Activated naive CD4-positive, alpha-beta T cell treated with anti-CD3 and anti-CD28 coated beads, Interleukin-2, amount 10 ng/mL, durations not matched to agents 7 days and 5 days (primary cell): ENCODE results near the gene NAPEPLD.
"Not testable (repeated sequence)": the region's sequence is repeated elsewhere in the genome, so short reads cannot be mapped to it uniquely, and the experiment has no call there.

Source experiments
- CTCF ChIA-PET: fragments of 350-600 bp; sonication (Branson Sonifier 250); formaldehyde crosslinking; loops from one replicate; lab custom pipeline; 2021; ENCODE audit warnings: antibody characterized with exemption; lab: Charles Lee
- DNase-seq: peaks from one replicate; pipeline ENCODE4 v3.0.0-alpha.2; 2020
- H3K27ac Mint-ChIP-seq: one replicate; pipeline ENCODE4 v1.8.0; 2021; ENCODE audit warnings: mild to moderate bottlenecking, moderate library complexity, mixed read lengths
- H3K27me3 Mint-ChIP-seq: one replicate; pipeline ENCODE4 v1.8.0; 2021; ENCODE audit warnings: mild to moderate bottlenecking, mixed read lengths
- H3K36me3 Mint-ChIP-seq: one replicate; pipeline ENCODE4 v1.8.0; 2021; ENCODE audit warnings: mixed read lengths
- H3K4me1 Mint-ChIP-seq: one replicate; pipeline ENCODE4 v1.8.0; 2021; ENCODE audit warnings: mixed read lengths
- H3K4me3 Mint-ChIP-seq: one replicate; pipeline ENCODE4 v1.8.0; 2021; ENCODE audit warnings: mild to moderate bottlenecking, moderate library complexity, mixed read lengths
- H3K9me3 Mint-ChIP-seq: one replicate; pipeline ENCODE4 v1.8.0; 2021; ENCODE audit warnings: mixed read lengths

The NAPEPLD gene

DNA sequence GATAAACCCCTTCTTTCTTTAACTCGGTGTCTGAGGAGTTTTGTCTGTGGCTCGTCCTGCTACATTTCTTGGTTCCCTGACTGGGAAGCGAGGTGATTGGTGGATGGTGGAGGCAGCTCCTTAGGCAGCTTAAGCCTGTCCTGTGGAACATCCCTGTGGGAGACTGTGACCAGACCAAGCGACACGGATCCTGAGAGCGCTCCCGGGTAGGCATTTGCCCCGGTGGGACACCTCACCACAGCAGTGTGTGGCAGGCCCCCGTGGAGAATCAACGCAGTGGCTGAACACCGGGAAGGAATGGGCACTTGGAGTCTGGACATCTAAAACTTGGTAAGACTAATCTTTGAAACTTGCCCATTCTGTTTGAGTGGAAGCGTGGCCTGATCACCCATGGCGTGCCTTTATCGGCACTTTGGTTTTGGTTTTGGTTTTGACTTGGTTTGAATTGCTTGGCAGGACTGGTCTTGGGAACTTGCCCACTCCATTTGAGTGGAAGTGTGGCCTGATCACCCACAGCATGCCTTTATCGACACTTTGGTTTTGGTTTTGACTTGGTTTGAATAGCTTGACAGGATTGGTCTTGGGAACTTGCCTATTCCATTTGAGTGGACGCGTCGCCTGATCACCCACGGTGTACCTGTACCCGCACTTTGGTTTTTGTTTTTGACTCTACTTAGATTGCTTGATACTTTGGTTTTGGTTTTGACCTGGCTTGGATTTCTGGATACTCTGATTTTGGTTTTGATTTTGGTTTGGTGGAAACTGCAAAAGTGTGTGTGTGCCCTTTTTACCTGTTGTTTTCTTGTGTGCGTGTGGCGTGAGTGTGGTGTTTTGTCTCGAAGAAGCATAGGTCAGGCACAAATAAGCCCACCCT is 4.1 kb upstream of the NAPEPLD start:
- H3K9me3 Mint-ChIP-seq, H3K27me3 Mint-ChIP-seq, DNase-seq, CTCF ChIA-PET, H3K4me3 Mint-ChIP-seq: not testable (repeated sequence)
- H3K27ac Mint-ChIP-seq = peak overlapping the region; percentile 20
- H3K4me1 Mint-ChIP-seq = peaks cover 35% of the 10 kb centered on the region
- peaks cover 13% of the 10 kb centered on the region for H3K36me3 Mint-ChIP-seq

DNA sequence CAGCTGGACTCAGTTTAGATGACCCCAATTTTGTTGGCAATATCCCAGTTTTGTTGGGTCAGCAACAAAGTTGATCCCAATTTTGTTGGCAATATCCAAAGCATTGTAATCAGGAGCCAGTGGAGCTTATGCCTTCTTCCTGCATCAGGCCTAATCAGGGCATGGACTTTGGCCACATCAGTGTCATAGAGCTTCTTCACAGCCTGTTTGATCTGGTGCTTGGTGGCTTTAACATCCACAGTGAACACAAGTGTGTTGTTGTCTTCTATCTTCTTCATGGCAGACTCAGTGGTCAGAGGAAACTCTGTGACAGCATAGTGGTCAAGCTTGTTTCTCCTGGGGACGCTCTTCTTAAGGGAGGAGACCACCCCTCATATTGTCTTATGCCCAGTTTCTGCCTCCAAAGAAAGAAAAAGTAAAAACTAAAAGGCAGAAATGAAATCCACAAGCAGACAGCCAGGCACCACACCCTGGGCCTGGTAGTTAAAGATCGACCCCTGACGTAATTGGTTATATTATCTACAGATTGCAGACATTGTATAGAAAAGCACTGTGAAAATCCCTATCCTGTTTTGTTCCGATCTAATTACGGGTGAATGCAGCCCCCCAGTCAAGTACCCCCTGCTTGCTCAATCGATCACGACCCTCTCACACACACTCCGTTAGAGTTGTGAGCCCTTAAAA is 3.2 kb upstream of the NAPEPLD start:
- H3K4me3 Mint-ChIP-seq, H3K9me3 Mint-ChIP-seq, DNase-seq, H3K27me3 Mint-ChIP-seq, H3K27ac Mint-ChIP-seq: not testable (repeated sequence)
- Mint-ChIP-seq H3K4me1 (peaks cover 41% of the 10 kb centered on the region), H3K36me3 (peaks cover 13% of the 10 kb centered on the region)
- CTCF ChIA-PET = interaction anchor here (0.7 kb wide), 1 partner anchor 84 kb away, joined by 3 read pairs; no protein-coding TSS in a partner anchor

DNA sequence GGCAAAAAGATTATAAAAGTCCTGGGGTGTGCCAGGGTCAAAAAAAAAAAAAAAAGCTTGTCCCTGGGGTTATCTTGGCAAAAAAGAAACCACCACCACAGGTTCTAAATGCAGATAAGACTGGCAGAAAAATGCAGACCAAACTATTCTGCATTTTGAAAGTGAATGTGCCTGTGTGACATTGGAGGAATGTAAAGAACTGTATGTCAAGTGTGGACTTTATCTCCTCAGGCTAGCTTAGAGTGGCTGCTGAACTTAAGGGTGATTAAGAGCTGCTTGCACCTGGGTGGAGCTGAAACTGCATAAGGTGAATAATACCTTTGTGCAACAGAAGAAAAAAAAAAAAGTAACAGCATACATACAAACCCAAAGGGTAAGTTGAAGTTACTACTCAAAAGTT is 1.3 kb upstream of the NAPEPLD start:
- peak overlapping the region; percentile 47 for H3K4me3 Mint-ChIP-seq
- peak overlapping the region; percentile 87 for H3K27ac Mint-ChIP-seq
- CTCF ChIA-PET = no interaction called here
- H3K27me3 Mint-ChIP-seq = no peaks in the 10 kb centered on the region
- H3K36me3 Mint-ChIP-seq = peaks cover 21% of the 10 kb centered on the region
- no peak for DNase-seq
- H3K4me1 Mint-ChIP-seq = peaks cover 47% of the 10 kb centered on the region
- H3K9me3 Mint-ChIP-seq = peaks cover 3% of the 10 kb centered on the region

DNA sequence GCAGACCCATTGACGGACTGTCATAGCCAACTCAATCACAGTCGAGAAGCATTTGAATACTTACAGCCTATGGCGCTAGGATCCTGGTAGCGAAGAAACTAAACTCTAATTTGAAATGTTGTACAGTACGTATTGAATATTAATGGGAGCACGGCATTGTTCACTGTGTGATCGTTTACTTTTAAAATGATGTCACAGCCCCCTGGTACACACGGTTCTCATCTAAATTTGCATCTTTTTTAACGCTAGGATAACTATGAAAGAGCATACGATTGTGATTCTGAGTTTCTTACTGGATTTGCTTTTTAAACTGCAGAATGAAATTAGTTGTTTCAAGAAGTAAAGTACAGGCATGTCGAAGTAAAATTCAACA is 895 bp upstream of the NAPEPLD start:
- Mint-ChIP-seq H3K4me1 (peaks cover 47% of the 10 kb centered on the region), H3K27me3 (no peaks in the 10 kb centered on the region), H3K27ac (peak overlapping the region; percentile 87), H3K9me3 (peaks cover 3% of the 10 kb centered on the region), H3K36me3 (peaks cover 21% of the 10 kb centered on the region), H3K4me3 (peak overlapping the region; percentile 79)
- CTCF ChIA-PET = no interaction called here
- DNase-seq = no peak

DNA sequence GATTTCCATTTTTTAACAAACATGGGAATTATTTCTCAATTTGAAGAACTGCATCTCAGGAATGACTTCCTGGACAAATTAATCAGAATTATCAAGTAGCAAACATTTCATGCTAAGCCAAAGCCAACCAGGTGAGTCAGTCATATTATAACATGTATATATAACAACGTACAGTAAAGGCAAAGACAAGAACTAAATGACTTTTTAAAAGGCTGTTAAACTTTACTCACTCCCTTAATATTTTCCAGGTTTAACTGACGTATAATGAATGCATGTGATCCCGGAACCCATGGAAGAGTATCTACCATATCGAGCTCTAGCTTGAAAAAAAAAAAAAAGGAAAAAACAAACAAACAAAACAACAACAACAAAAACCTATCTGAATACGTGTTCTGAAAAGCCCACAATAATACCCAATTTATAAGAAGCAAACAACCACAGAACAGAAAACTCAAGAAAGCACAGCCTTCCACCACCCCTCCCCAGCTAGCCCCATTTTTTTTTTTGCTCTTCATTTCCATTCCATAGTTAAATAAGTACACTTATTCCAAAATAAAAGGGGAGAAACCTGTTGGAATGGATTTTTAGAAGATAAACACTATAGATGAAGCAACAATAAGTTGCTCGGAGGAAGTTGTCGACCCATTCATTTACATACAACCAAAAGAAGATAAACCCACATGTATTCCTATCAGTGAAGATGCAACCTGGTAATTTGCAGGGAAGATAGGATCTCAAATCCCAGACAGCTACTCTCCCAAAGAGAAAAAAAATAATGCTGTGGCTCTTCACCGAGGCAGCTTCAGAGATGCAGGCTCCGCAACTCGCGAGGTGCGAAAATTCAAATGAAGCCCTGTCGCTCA is 537 bp downstream of the NAPEPLD start:
- peaks cover 23% of the 10 kb centered on the region for H3K36me3 Mint-ChIP-seq
- peaks cover 3% of the 10 kb centered on the region for H3K9me3 Mint-ChIP-seq
- no peaks in the 10 kb centered on the region for H3K27me3 Mint-ChIP-seq
- CTCF ChIA-PET = interaction anchor here (1.1 kb wide), 1 partner anchor 49 kb away, joined by 3 read pairs; no protein-coding TSS in a partner anchor
- peak overlapping the region; percentile 93 for H3K4me3 Mint-ChIP-seq
- H3K27ac Mint-ChIP-seq = peak overlapping the region; percentile 96
- no peak for DNase-seq
- H3K4me1 Mint-ChIP-seq = peaks cover 49% of the 10 kb centered on the region

DNA sequence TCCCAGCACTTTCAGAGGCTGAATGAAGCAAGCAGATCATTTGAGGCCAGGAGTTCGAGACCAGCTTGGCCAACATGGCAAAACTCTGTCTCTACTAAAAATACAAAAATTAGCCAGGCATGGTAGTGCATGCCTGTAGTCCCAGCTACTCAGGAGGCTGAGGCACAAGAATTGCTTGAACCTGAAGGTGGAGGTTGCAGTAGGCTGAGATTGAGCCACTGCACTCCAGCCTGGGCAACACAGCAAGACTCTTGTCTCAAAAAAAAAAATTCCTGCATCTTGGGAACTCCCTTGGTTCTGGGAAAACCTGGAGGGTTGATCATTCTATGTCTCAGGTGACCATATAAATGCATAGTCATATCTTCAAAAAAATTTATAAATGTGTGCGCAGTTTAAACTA is 4.1 kb downstream of the NAPEPLD start:
- H3K27me3 Mint-ChIP-seq, CTCF ChIA-PET, H3K9me3 Mint-ChIP-seq, H3K4me3 Mint-ChIP-seq, DNase-seq, H3K27ac Mint-ChIP-seq: not testable (repeated sequence)
- H3K36me3 Mint-ChIP-seq = peaks cover 36% of the 10 kb centered on the region
- H3K4me1 Mint-ChIP-seq = peaks cover 36% of the 10 kb centered on the region

DNA sequence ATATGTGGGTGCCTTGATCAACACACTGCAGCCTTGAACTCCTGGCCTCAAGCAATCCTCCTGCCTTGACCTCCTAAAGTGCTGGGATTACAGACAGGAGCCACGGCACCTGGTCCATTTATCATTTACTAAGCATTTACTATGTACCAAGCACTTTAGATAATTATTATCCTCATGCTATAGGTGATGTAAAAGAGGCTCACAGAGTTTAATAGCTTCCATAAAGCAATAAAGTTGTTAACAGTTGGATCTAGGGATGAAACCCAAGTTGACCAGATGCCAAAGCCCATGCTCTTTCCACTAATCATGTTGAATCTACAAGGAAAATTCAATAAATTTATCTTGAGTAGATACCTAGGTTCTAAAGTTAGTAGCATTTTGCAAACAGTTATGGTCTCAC is 5.0 kb downstream of the NAPEPLD start:
- Mint-ChIP-seq H3K27ac (no peak overlapping the region), H3K27me3 (no peaks in the 10 kb centered on the region), H3K4me1 (peaks cover 31% of the 10 kb centered on the region), H3K9me3 (peaks cover 2% of the 10 kb centered on the region), H3K4me3 (no peak overlapping the region), H3K36me3 (peaks cover 33% of the 10 kb centered on the region)
- CTCF ChIA-PET = no interaction called here
- DNase-seq = no peak

DNA sequence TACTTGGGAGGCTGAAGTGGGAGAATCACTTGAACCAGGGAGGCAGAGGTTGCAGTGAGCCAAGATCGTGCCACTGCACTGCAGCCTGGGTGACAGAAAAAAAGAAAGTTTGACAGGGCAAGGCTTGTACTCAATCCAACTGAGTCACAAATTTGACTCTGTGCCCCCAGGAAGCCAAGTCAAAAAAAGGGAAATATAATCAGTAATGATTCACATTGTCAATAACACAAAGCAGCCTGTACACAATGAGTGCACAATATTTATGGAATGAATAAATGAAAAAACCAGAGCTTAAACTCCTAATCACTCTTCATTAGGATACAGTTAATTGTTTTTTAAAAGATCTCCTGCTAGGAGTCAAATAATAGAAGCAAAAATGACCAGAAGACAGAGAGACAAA is 6.4 kb downstream of the NAPEPLD start:
- Mint-ChIP-seq H3K36me3 (peaks cover 30% of the 10 kb centered on the region), H3K4me3 (no peak overlapping the region), H3K4me1 (peaks cover 21% of the 10 kb centered on the region), H3K9me3 (peaks cover 2% of the 10 kb centered on the region), H3K27ac (no peak overlapping the region), H3K27me3 (no peaks in the 10 kb centered on the region)
- DNase-seq = no peak
- CTCF ChIA-PET = no interaction called here

DNA sequence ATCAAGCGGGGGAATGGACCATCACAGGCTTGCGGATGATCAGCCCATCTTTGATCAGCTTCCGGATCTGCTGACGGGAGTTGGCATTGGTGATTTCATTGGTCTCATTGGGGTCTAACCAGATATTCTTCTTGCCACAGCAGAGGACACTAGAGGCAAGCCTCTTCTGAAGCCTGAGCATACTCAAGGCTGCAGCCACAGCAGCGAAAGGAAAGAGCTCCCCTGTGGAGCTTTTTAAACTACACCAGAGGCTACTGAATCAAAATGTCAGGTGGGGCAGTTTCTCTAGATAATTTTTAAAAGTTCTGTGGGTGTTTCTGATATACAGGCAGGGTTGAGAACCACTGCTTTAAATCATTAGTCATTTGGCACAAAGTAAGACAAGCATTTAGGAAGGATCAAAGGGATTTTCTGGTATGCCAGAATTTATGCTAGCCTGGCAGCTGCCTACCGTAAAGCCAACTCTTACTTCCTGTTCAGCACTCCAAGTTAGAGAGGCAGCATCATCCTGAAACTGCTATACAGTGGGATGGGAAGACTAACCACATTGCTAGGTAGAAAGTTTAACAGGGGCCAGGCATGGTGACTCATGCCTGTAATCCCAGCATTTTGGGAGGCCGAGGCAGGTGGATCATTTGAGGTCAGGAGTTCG is 7.0 kb downstream of the NAPEPLD start:
- H3K4me1 Mint-ChIP-seq = peaks cover 15% of the 10 kb centered on the region
- peaks cover 2% of the 10 kb centered on the region for H3K9me3 Mint-ChIP-seq
- no peak for DNase-seq
- H3K36me3 Mint-ChIP-seq = peaks cover 30% of the 10 kb centered on the region
- no peaks in the 10 kb centered on the region for H3K27me3 Mint-ChIP-seq
- CTCF ChIA-PET = no interaction called here
- H3K27ac Mint-ChIP-seq = no peak overlapping the region
- H3K4me3 Mint-ChIP-seq = no peak overlapping the region

DNA sequence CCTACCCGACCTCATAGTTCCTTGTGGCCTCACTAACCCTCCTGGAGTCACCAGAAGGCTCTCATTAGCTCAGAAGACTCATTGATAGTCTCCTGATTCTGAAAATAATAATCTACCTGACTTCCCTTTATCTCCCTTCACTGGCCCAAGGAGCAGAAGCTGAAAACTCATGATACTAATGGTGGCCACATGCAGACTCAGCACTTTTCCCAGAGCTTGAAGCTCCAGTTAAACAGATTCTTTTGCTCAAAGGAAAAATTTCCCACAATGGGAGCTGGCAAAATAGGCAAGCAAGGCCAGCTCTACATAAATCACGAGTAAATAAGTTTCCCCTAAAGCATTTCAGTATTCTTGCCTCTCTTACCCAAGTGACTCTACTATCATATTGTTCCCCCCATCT is 8.2 kb downstream of the NAPEPLD start:
- peaks cover 2% of the 10 kb centered on the region for H3K9me3 Mint-ChIP-seq
- no peak overlapping the region for H3K4me3 Mint-ChIP-seq
- no peak for DNase-seq
- peaks cover 24% of the 10 kb centered on the region for H3K36me3 Mint-ChIP-seq
- H3K27me3 Mint-ChIP-seq = no peaks in the 10 kb centered on the region
- H3K4me1 Mint-ChIP-seq = peaks cover 5% of the 10 kb centered on the region
- CTCF ChIA-PET = no interaction called here
- H3K27ac Mint-ChIP-seq = no peak overlapping the region

DNA sequence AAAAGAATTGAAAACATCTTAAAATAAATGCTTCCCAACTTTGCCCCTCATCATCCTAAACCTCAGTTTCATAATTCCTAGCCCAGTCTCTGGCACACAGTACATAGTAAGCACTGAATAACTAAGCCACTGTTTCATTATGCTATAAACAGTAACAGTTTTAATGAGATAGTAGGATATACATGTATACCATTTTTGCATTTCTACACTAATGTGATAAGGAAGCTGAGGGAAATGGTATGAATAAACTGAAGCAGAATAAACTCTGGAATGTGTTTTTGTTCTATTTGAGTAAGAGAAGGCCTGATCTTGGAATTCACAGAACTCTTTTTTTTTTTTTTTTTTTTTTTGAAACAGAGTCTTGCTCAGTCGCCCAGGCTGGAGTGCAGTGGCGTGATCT is 8.8 kb downstream of the NAPEPLD start:
- H3K27me3 Mint-ChIP-seq = no peaks in the 10 kb centered on the region
- no peak for DNase-seq
- peaks cover 3% of the 10 kb centered on the region for H3K4me1 Mint-ChIP-seq
- H3K27ac Mint-ChIP-seq = no peak overlapping the region
- CTCF ChIA-PET = no interaction called here
- peaks cover 21% of the 10 kb centered on the region for H3K36me3 Mint-ChIP-seq
- H3K9me3 Mint-ChIP-seq = peaks cover 2% of the 10 kb centered on the region
- no peak overlapping the region for H3K4me3 Mint-ChIP-seq

DNA sequence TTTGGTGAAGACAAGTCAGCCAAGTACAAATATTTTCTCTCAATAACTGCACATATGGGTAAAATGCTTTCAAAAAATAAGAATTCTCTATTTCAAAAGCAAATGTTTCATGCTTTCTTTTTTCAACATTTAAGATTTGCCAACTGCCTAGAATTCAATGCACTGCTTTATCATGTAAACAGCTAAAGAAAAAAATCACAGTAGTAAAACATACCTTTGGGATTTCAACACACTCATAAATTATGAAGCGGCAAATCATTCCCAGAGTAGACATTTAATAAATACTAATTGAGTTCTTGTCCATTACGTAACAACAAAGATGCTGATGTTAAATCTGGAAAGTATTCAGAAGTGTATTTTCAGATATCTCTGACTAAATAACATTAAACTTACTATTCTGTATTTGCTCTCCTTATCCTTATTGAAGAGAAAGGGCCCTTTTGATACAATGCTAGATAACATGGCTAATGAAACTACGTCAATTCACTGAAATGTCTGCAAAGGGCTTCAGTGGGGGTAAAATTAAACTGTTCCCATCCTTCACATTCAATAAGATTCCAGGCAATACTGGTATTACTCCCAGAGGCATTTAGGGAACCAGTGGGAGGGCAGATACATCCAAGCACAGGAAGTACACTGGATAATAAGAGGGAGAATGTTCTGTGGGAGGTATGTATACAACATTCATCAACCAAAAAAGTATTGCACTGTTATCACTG is 13.9 kb downstream of the NAPEPLD start:
- CTCF ChIA-PET = no interaction called here
- no peaks in the 10 kb centered on the region for H3K36me3 Mint-ChIP-seq
- no peak overlapping the region for H3K27ac Mint-ChIP-seq
- H3K4me1 Mint-ChIP-seq = peaks cover 3% of the 10 kb centered on the region
- DNase-seq = no peak
- H3K27me3 Mint-ChIP-seq = no peaks in the 10 kb centered on the region
- H3K4me3 Mint-ChIP-seq = no peak overlapping the region
- no peaks in the 10 kb centered on the region for H3K9me3 Mint-ChIP-seq

DNA sequence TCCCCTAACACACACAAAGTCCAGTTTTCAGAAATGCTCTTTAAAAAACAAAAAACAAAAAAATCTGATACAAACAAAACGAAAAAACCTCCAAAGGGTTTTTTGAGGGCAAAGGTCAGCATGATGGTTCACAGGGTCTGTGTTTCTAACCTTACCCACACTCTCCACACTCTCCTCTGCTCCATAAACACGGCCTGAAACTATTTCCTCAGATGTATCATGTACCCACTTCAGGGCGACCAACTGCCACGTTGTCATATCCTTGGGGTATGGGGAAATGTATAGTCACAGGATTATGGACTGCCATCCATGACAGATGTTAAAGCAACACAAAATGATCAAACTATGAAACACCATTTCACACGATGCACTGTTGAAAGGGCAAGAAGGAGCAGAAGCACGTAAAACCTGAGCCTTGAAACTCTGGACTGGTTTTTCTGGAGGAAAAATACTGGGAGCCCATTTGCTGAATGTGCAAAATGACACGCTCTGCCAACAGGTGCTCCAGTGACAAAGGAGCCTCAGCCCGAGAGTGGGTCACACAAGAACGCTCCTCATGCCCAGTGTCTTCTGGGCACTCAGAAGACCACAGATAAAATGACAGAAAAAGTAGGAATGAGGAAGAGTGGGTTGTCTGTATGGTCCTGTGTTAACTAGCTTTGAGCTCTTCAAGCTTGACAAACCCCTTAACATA is 15.8 kb downstream of the NAPEPLD start:
- Mint-ChIP-seq H3K4me3 (no peak overlapping the region), H3K36me3 (peaks cover 5% of the 10 kb centered on the region), H3K27ac (no peak overlapping the region), H3K9me3 (no peaks in the 10 kb centered on the region), H3K4me1 (peaks cover 5% of the 10 kb centered on the region), H3K27me3 (no peaks in the 10 kb centered on the region)
- CTCF ChIA-PET = no interaction called here
- no peak for DNase-seq
